ENCODE measurements around the gene ZFYVE9.
A peak's percentile ranks its signal among the peaks of the same experiment; 100 is the strongest.

DNA sequence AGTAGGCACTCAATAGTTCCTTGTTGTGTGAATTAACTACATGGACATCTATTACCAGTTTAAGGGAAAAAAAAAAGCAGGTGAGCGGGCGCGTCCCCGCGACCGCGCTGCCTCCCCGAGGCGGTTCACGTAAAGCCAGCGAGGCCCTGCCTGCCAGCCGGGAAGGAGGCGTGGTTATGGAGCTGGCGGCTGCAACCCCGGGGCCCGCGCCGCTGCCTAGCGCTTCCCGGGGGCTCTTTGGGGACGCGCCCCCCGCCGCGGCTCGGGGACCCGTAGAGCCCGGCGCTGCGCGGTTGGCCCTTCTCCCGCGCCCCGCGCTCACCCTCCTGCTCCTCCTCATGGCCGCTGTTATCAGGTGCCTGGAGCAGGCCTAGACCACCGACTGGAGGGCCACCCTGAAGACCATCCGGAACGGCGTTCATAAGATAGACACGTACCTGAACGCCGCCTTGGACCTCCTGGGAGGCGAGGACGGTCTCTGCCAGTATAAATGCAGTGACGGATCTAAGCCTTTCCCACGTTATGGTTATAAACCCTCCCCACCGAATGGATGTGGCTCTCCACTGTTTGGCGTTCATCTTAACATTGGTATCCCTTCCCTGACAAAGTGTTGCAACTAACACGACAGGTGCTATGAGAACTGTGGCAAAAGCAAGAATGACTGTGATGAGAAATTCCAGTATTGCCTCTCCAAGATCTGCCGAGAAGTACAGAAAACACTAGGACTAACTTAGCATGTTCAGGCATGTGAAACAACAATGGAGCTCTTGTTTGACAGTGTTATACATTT lies 226.7 kb downstream of the ZFYVE9 start:
- TF ChIP-seq POLR2A (IDR thresholded peaks at IDR 0.05): no peak
- TF ChIP-seq, protein P1, sequence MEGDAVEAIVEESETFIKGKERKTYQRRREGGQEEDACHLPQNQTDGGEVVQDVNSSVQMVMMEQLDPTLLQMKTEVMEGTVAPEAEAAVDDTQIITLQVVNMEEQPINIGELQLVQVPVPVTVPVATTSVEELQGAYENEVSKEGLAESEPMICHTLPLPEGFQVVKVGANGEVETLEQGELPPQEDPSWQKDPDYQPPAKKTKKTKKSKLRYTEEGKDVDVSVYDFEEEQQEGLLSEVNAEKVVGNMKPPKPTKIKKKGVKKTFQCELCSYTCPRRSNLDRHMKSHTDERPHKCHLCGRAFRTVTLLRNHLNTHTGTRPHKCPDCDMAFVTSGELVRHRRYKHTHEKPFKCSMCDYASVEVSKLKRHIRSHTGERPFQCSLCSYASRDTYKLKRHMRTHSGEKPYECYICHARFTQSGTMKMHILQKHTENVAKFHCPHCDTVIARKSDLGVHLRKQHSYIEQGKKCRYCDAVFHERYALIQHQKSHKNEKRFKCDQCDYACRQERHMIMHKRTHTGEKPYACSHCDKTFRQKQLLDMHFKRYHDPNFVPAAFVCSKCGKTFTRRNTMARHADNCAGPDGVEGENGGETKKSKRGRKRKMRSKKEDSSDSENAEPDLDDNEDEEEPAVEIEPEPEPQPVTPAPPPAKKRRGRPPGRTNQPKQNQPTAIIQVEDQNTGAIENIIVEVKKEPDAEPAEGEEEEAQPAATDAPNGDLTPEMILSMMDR (IDR thresholded peaks at IDR 0.05): peak in 1 of 5 experiments; percentile 10
- TF ChIP-seq EP300 (IDR thresholded peaks at IDR 0.05; ENCODE audit: low read depth): no peak
- peak in 2 of 3 donors; percentile 7 to 9 for TF ChIP-seq POLR2AphosphoS5 (IDR thresholded peaks at IDR 0.05)

All from transverse colon (tissue), 4 donors.